Fibroblast of skin of scalp (primary cell): ENCODE measurements around the gene ZFYVE1.
"Not testable (repeated sequence)": the region's sequence is repeated elsewhere in the genome, so short reads cannot be mapped to it uniquely, and the experiment has no call there.

Experiments
- DNase-seq: peaks from one replicate; pipeline ENCODE4 v3.0.0-alpha.2; 2013

ZFYVE1 gene

DNA sequence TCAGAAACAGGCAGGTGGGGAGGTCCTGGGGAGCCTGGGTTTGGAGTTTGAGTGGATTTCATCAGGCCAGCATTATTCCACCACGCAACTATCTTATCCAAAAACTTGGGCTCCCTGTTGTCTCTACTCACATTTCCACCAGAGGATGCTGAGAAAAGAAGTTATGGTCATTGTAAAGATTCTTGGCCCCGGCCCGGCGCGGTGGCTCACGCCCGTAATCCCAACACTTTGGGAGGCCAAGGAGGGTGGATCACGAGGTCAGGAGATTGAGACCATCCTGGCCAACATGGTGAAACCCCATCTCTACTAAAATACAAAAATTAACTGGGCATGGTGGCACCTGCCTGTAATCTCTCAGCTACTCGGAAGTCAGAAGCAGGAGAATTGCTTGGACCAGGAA lies 70.2 kb downstream of the ZFYVE1 start:
- not testable (repeated sequence) for DNase-seq

DNA sequence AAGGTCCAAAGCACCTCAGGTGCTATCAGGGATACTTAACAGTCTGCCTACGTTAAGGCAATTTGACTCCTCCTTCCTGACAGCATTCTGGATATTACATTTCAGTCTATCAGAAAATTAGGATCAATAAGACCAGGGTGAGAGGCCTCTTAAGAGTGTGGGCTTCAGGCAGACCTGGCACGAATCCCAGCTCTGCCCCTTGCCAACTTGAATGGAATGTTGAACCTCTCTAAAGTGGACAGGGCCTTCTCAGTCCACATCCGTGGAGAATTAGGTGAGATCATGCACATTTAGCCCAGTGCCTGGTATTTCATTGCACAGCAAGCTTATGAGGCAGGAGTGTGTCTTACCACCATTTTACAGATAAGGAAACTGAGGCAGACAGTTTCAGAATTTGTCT lies 74.7 kb downstream of the ZFYVE1 start:
- DNase-seq, result no peak

DNA sequence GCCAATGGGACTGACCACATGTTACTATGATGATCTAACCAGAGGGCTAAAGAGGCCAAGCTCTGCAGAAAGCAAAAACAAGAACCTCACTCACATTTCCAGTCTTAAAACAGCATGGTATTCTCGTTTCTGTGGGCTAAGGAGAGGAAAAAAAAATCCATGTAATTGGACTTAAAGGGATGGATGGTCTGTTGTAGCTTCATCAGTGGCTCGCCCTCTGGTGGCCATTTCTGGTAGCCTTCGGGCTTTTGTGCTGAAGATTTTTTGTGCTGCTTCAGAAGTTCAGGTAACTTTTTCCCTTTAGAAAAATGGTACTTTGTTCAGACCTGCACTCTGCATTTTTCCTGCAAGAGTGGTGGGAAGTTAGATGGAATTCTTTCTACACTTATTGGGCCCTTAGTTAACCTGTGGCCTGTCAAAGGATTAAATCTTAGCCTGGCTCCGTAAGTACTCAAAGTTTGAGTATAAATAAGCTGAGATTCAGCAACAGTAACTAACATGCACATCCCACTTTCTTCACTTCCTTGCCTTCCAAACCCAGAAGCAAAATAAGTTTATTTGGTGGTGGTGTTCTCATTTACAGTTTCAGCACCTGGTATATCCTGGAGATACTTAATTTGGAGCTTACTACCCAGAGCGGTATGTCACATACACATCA lies 78.3 kb downstream of the ZFYVE1 start:
- DNase-seq, result peak; percentile 67

DNA sequence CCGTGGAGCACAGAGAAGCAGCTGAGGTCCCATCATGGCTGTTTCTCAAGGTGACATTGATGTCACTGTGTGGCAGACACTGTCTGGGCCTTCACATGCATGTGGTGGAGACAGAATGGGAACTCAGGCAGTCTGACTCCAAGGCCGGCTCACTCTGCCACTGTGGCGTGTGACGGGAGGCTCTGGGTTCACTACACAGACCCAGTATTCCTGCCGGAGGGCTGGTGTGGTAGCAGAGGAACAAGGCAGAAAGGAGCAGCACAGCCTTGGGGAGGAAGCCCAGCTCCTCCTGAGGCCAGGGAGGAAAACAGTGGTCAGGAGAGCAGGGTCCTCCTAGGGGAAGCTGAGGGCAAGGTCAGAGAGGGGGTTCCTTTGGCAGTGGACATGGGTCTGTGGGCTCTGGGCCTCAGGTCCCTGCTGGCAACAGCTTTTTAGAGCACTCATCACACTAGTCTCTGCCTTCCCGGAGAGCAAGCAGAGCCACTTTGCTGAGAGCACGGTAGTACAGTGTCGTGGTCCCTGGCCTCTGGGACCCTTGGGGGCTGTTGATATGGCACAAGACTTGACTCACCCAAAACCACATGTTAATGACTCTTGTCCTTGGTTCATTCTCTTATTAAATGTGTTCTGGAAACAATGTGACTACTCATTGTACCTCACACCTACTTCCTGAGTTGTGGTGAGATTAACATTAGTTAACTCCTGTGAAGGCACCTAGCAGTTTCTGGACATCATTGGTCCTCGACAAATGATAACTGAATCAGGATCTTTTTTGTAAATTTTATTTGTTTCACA lies 79.3 kb downstream of the ZFYVE1 start:
- no peak for DNase-seq

DNA sequence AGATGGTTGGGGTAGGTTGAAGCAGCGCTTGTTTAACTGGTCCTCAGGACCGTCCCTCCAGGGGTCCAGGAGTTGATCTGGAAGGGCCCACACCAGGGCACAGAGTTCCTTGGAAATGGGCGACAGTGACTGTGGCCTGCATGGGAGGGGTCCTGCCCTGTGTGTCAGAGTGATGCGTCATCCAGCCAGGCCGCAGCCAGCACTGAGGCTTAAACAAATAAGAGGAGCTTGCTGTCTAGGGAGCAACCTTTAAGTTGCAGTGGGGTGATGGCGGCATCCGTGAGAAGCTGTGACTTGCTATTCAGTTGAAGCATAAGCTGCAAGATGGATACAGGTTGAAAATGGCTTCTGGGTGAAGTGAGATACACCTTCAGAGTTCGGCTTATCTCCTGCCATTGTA lies 80.4 kb downstream of the ZFYVE1 start:
- DNase-seq, result peak; percentile 21

DNA sequence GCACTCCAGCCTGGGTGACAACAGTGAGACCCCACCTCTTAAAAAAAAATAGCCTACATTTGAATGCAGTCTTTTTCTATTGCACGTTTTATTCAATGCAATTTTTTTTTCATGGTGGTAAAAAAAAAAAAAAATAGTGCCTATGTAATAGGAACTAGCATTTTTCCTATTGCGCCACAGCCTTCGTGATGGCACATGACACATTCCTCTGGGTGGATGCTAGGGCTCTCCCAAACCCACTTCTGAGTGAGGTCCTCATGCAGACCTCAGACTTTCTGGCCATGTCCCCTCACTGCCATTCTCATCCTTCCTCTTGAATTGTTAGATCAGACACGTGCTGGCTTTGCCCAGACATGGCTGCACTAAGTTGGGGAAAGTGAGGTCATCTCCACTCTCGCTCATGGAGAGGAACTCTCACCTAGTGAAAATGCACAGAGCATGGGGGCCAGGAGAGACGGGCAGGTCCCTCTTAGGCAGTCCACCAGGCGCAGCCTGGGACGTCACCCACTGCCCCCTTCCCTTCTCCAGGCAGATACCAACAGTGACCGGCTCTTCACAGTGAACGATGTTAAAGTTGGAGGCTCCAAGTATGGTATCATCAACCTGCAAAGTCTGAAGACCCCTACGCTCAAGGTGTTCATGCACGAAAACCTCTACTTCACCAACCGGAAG lies 81.4 kb downstream of the ZFYVE1 start:
- DNase-seq, result no peak

DNA sequence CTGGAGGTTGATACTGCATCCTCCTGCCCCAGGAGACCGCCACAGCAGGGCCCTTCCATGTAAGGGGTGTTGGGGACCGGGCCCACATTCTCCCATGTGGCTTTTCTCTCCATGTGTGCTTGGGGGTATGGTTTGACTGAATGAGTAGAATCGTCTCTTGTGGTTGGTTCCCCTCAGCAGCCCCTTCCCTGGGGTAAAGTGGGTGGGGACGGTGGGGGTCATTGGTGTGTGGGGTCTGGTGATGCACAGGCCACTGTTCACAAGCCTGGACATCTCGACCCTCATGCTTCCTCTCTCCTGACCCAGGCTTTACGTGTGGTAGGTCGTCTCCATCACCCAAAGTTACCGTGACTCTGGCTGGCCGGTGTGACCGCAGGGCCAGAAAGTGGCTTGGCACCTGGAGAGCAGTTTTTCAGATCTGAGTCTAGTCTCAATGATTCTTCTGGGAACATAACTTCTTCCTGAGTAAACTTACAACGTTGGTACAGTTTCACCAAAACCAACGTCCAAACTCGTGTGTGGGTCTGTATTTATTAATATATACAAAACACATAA lies 83.0 kb downstream of the ZFYVE1 start:
- DNase-seq, result no peak

DNA sequence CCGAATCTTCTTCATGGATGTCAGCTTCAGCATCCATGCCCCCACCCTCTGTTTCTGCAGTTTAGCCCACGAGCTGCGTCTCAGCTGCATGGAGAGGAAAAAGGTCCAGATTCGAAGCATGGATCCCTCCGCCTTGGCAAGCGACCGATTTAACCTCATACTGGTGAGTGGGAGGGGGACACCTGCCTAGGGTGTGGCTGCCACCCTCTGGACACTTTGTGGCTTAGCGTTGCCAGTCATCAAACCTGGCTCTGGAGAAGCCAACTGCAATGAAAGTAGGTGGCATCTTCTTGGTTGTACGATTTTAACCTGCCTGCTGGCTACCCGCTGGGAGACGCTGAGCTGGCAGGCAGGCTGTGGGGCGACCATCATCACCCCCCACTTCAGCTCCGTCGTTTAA lies 84.0 kb downstream of the ZFYVE1 start:
- no peak for DNase-seq

DNA sequence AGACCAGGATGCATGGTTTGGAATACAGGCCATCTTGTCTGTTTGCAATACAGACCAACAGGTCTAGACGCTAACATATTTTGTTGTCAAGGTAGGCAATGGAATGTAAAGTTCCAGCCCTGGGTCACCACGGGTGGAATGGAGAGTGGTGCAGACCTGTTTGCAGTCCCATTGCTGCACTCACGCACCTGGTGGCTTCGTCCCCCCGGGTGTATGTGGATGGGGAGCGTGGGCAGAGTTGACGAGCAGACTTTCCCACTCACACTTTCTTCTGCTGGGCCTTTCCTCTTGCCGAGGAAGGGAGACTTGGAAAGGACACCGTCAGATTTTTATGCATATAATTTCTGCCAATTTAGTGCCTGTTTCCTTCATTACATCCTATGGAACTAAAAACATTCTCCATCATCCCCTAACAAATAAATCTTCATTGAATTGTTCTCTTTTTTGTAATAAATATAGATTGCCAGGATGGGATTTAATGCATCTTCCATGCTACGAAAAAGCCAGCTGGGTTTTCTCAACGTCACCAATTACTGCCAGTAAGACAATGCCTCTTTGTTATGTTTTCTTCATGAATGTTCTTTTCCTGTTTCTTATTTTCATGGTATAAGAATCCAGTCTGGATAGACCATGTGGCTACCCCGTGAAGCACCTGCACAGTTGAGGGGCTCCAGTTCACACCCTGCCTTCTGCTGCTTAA lies 85.5 kb downstream of the ZFYVE1 start:
- no peak for DNase-seq

DNA sequence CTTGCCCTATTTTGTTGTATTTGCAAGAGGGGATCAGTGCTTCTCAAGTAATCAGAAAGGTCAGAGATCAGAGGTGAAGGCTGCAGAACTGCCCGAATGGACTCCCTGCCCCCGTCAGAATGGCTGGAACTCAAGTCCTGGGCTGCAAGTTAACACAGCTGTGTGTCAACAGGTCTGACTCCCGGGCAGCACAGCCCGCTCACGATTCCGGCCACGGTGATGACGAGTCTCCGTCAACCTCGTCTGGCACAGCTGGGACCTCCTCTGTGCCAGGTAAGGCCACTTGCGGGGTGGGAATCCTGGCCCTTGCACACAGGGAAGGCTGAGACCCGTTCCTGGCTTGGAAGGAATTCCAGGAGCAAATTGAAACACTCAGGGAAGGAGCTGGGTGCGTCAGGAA lies 87.3 kb downstream of the ZFYVE1 start:
- DNase-seq, result no peak

DNA sequence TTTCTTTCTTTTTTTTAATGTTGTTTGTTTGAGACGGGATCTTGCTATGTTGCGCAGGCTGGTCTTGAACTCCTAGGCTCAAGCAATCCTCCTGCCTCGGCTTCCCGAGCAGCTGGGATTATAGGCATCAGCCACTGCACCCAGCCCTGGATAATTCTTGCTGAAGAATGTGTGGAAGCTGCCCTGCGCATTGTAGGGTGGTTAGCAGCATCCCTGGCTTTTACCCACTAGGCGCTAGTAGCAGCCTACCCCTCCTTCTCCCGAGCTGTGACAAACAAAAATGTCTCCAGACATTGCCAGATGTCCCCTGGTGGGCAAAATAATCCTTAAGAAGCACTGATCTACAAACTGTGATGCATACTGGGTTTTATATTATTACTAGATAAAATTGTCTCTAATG lies 94.0 kb downstream of the ZFYVE1 start:
- no peak for DNase-seq

DNA sequence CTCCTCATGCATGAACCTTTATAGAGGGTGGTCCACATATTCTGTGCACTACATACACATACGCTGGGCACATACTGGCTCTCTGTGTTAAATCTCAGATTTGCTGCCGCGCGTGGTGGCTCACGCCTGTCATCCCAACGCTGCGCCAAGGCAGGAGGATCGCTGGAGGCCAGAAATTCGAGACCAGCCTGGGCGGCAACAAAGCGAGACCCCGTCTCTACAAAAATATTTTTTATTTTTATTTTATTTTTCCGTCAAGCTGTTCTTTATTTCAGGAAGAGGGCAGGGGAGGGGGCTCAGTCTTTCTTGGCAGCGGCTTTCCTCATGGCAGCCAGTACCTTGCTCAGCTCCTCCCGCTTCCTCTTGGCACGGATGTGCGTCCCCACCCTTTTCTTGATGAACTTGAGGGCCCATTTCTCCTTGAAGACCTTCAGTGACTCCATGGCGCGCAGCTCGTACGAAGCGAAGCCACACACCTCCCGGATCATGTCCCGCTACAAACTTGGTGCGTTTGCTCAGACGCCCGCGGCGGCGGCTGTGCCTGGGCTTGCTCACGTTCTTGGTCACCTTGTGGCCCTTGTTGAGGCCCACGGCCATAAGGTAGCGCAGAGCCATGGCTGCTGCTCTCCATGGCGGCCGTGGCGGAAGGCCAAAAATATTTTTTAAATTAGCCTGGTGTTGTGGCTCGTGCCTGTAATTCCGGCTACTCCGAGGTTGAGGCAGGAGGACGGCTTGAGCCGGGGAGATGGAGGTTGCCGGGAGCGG lies 97.4 kb downstream of the ZFYVE1 start:
- no peak for DNase-seq

DNA sequence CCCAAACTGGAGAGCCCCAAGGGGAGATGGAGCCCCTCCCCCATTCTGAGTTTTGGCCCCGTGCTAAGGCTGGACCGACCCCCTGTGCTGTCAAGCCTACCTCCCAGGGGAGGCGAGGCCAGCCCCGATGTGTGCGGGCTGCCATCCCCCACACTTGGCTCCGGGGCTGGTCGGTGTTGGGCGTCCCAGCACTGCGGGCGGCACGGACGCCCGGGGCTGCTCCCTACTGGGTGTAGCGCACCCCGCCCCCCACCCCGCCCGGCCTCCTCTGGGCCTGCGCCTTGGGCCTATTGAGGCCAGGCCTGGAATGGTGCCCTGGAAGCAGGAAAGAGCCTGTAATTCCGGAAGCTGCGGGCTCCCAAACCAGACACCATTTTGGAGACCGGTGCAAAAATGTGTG lies 98.0 kb downstream of the ZFYVE1 start:
- DNase-seq, result no peak

DNA sequence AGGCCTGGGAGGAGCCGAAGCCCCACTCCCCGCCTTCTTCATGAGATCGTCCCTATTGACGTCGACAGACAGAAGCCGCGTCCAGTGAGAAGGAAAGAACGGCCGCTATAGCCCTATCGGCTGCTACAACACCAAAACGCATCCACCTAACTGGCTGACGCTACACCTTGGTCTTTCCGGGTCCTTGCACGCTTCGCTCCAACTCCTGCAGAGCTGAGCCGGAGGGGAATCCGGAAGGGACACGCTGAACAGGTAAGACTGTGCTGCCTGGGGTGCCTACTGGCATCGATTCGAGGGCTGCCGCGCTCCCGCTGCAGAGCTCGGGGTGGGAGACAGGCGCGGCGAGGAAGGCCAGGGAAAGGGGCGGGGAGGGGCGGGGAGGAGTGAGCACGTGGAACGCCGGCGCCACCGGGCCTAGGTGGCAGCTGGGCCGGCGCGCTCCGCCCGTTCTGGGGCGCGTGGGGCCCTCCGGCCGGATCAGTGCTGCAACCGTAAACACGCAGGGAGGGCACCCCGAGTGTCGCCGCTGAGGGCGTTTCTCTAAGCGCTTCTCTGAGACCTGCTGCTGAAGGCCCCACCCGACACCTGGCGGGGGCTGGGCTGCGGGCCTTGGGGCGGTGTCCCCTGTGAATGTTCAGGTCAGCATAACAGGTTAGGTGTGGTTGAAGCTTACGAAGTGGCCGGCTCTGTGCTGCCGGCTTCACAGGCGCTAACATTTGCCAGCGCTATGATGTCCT lies 100.4 kb downstream of the ZFYVE1 start, which contains the start of gene DCAF4:
TSS of gene DCAF4 (plus strand) at position 173 of the 737 bp plus-strand sequence. CDS start 11,515 bp downstream, outside the sequence.
- DNase-seq, result peak; percentile 99

DNA sequence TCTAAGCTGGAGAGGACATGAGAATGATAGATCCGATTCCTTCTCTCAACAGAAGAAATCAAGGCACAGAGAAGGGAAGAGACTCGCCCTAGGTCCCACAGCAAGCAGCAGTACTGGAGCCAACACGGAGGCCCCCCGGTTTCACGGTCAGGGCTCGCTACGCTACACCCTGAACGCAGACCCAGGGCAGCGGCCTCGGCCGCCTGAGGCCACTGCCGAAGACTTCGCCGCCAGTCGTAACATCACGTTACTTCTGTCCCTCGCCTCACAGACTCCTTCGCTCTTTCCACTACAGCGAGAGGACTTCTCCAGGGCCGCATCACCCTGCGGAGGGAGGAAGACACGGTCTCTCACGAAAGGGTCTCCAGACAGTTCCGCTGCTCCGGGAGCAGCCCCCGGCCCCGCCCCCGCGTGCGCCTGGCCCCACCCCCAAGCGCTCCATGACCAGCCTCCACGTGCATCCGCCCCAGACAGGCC lies 101.1 kb downstream of the ZFYVE1 start:
- DNase-seq, result no peak

DNA sequence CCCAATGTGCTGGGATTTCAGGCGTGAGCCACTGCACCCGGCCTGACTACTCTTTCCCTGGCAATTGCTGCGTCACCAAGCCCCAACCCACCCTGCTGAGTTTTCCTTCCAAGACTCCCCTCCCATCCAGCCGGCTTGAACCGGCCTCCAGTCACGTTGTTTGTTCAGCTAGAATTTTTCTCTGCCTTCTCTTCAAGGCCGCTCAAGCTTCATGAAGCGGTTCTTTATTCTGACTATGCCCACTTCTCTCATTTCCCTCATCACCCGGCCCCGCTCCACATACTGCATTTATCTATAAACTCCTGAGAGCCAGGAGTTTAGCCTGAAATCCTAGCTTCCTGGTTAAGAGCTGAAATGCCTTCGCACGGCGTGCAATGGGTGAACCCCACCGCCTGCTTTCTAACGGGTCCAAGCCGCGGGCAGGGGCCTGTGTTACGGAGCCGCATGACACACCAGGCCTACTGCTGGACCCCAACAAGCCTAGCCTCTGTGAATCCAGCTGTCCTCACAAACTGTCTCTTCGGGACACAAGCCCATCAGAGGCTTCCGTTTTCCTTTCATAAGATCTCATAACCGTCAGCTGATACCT lies 101.6 kb downstream of the ZFYVE1 start:
- no peak for DNase-seq

DNA sequence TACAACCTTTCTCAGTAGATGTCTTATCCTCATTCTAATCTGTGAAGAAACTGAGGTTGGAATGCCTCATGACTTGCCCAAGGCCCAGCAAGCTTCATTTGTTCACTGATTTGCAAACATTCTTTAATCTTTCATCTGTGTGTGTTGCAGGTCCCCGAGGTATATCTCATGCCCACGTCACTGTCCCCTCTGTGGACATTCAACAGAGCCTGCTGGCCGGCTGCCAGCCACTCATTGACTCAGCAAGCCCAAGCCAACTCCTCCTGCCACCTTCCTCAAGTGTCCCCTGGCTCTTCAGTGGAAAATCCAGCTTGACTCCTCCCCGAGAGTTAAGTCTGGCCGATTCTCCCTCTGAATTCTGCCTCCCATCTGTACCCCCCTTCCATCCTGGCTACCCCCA lies 102.6 kb downstream of the ZFYVE1 start:
- DNase-seq, result no peak

DNA sequence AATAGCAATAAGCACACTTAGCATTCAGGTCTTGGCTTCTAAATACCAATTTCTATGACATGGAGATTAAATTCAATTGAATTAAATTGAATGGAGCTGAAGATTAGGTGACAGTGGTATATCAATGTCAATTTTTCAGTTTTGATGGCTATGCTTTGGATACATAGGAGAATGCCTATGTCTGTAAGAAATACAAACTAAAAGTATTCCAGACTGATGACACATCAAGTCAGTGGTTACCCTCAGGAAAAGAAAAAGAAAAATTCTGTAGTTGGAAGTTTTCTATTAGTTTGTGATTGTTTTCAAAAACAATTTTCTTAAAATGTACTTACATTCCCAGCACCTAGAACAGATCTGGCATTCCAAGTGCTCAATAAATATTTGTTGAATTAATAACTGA lies 105.5 kb downstream of the ZFYVE1 start:
- DNase-seq, result peak; percentile 32

DNA sequence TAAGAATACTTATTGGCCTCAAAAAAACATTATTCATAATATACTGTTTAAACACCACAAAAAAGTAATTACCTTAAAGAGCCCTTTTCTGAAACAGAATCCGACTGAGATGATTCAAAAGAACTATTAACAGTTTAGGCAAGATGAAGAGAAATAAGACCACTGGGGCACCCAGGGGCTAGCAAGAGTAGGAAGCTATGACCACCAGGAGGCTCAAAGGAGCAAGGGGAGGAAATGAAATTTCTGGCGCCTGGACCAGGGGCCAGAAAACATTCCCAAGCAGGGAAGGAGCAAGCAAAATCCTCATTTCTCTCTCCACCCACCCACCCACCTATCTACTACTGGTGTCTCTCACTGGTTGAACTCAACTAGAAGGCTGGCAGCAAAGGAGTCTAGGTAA lies 106.9 kb downstream of the ZFYVE1 start:
- DNase-seq, result no peak
